GM10266 (cell line): ENCODE results near the gene USP50.

Experiments used
- DNase-seq: peaks from one replicate; pipeline ENCODE4 v3.0.0; 2012; ENCODE audit errors: extremely low spot score
- CTCF ChIP-seq: IDR thresholded peaks from 2 replicates; pipeline ENCODE4 v1.5.1; 2012; ENCODE audit warnings: mild to moderate bottlenecking, low read depth; ENCODE audit not compliant: control insufficient read depth, insufficient read depth; ENCODE audit errors: missing control alignments

Gene USP50

GRCh38 chr15:50484781-50485180 is 61.7 kb downstream of the USP50 start:
- TF ChIP-seq CTCF, result no peak
- DNase-seq, result no peak

GRCh38 chr15:50476143-50476542 is 70.3 kb downstream of the USP50 start:
- TF ChIP-seq CTCF, result no peak
- DNase-seq, result no peak

GRCh38 chr15:50471072-50471471 is 75.4 kb downstream of the USP50 start:
- DNase-seq, result peak; percentile 19
- no peak for TF ChIP-seq CTCF

- TF ChIP-seq CTCF, result no peak
- DNase-seq, result no peak
Observed at GRCh38 chr15:50463423-50464358, 82.8 kb downstream of the USP50 start.

GRCh38 chr15:50458348-50459112 is 87.9 kb downstream of the USP50 start:
- DNase-seq, result no peak
- no peak for TF ChIP-seq CTCF

GRCh38 chr15:50452927-50453326 is 93.5 kb downstream of the USP50 start:
- no peak for DNase-seq
- no peak for TF ChIP-seq CTCF
